ENCODE results near the gene MAN2A2.

GRCh38 chr15:90959894-90960293 lies 56.8 kb downstream of the MAN2A2 start:
- TF ChIP-seq POLR2A (IDR thresholded peaks at IDR 0.05) (no peak), CTCF (IDR thresholded peaks at IDR 0.05) (no peak)
